Osteocyte (in vitro differentiated cells): ENCODE data around the gene PDGFC. TPM values are rescaled to one million over a fixed set of nuclear protein-coding genes. Genes with fewer than 3 reads are reported as not detected.

Experiments used
- DNase-seq: peaks from one replicate; pipeline ENCODE4 v3.0.0; 2021; ENCODE audit warnings: mixed read lengths; ENCODE audit not compliant: unreplicated experiment; ENCODE audit errors: extremely low spot score
- H3K27ac Mint-ChIP-seq: one replicate; pipeline ENCODE4 v1.8.0; 2021; ENCODE audit warnings: mild to moderate bottlenecking, mixed read lengths; ENCODE audit not compliant: unreplicated experiment
- H3K27me3 Mint-ChIP-seq: one replicate; pipeline ENCODE4 v1.8.0; 2021; ENCODE audit warnings: mixed read lengths; ENCODE audit not compliant: unreplicated experiment
- H3K36me3 Mint-ChIP-seq: one replicate; pipeline ENCODE4 v1.8.0; 2021; ENCODE audit warnings: mixed read lengths; ENCODE audit not compliant: unreplicated experiment
- H3K4me1 Mint-ChIP-seq: one replicate; pipeline ENCODE4 v1.8.0; 2021; ENCODE audit warnings: mixed read lengths; ENCODE audit not compliant: unreplicated experiment
- H3K4me3 Mint-ChIP-seq: one replicate; pipeline ENCODE4 v1.8.0; 2021; ENCODE audit warnings: mild to moderate bottlenecking, moderate library complexity, mixed read lengths; ENCODE audit not compliant: unreplicated experiment
- H3K9me3 Mint-ChIP-seq: one replicate; pipeline ENCODE4 v1.8.0; 2021; ENCODE audit warnings: mixed read lengths; ENCODE audit not compliant: unreplicated experiment
- total RNA-seq: library from RNA; stranded (reverse); gene quantifications from 2 replicates; pipeline ENCODE4 v1.2.1, GENCODE V29; 2021
- TF ChIP-seq, protein P1 (sequence below): fragments of 200-600 bp; sonication (generic); IDR thresholded peaks from 2 replicates; pipeline ENCODE4 v1.5.0; 2021; ENCODE audit warnings: antibody characterized with exemption, mild to moderate bottlenecking, moderate library complexity

The PDGFC gene
- total RNA-seq, 1 donor from 2014 or later = 25.4 TPM

DNA sequence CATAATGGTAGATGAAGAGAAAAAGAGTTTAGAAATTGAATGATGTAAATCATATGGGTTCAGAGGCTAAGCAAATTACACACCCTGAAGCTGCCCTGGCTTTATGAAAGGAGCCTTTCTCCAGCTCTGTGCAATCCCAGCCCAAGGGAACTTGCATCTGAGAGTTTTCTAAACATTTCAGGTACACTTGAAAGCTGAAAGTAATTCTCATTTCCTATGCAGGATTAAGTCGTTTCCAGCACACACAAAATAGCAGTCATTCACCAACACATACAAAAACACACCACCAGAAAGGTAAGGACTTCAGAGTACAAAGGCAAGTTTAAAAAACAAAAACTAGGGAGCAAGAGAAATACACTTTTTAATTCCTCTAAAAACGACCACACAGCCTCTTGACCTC, 1.7 kb downstream of the PDGFC start:
- Mint-ChIP-seq H3K4me1 (peaks cover 65% of the 10 kb centered on the region), H3K9me3 (no peaks in the 10 kb centered on the region), H3K27ac (peak overlapping the region; percentile 84), H3K27me3 (no peaks in the 10 kb centered on the region), H3K4me3 (peak overlapping the region; percentile 91), H3K36me3 (no peaks in the 10 kb centered on the region)
- TF ChIP-seq, protein P1, sequence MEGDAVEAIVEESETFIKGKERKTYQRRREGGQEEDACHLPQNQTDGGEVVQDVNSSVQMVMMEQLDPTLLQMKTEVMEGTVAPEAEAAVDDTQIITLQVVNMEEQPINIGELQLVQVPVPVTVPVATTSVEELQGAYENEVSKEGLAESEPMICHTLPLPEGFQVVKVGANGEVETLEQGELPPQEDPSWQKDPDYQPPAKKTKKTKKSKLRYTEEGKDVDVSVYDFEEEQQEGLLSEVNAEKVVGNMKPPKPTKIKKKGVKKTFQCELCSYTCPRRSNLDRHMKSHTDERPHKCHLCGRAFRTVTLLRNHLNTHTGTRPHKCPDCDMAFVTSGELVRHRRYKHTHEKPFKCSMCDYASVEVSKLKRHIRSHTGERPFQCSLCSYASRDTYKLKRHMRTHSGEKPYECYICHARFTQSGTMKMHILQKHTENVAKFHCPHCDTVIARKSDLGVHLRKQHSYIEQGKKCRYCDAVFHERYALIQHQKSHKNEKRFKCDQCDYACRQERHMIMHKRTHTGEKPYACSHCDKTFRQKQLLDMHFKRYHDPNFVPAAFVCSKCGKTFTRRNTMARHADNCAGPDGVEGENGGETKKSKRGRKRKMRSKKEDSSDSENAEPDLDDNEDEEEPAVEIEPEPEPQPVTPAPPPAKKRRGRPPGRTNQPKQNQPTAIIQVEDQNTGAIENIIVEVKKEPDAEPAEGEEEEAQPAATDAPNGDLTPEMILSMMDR = no peak
- DNase-seq = no peak

DNA sequence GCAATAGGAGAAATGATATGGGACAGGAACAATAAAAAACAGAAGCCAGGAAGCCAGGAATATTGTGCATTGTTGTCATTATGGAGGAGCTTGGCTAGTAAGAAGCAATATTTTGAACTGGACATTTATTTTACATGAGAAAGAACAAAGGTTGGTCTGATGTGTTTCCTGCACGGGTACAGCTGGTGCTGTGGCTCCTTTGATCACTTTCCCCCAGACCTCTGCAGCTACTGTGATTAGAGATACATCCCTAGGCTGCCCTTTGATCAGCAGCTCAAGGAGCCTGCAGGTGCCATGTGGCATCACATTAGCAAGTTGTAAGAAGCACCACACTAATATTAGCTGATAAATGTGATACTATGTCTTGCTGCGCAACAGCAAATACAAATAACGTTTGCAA, 2.5 kb downstream of the PDGFC start:
- no peaks in the 10 kb centered on the region for H3K27me3 Mint-ChIP-seq
- TF ChIP-seq, protein P1 = no peak
- H3K9me3 Mint-ChIP-seq = no peaks in the 10 kb centered on the region
- H3K4me3 Mint-ChIP-seq = peak overlapping the region; percentile 91
- H3K36me3 Mint-ChIP-seq = no peaks in the 10 kb centered on the region
- H3K4me1 Mint-ChIP-seq = peaks cover 58% of the 10 kb centered on the region
- DNase-seq = no peak
- H3K27ac Mint-ChIP-seq = peak overlapping the region; percentile 6

DNA sequence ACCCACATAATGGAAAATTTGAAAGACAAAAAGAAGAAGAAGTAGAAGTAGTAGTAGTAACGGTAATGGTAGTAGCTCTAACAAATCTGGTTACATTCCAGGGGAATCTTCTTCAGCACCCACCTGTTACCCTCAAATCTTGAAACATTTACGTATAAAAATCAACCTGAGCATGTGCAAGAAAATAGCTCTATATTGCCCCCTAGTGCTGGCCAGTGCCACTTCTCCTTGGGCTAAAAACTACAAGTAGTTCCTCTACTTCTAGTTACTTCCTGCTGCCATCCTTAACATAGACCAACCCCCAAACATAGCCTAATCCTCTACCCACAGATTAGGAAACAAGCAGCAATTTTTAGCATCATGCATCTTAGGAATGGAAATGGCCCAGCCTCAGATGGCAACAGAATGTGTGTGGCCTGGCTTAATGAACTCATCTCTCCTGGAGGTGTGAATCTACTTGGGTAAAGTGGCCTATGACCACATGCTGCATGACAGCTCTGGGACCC, 3.1 kb downstream of the PDGFC start:
- Mint-ChIP-seq H3K27me3 (no peaks in the 10 kb centered on the region), H3K27ac (no peak overlapping the region), H3K36me3 (no peaks in the 10 kb centered on the region), H3K4me1 (peaks cover 53% of the 10 kb centered on the region), H3K9me3 (no peaks in the 10 kb centered on the region), H3K4me3 (peak overlapping the region; percentile 91)
- TF ChIP-seq, protein P1 = peak; percentile 86
- no peak for DNase-seq

DNA sequence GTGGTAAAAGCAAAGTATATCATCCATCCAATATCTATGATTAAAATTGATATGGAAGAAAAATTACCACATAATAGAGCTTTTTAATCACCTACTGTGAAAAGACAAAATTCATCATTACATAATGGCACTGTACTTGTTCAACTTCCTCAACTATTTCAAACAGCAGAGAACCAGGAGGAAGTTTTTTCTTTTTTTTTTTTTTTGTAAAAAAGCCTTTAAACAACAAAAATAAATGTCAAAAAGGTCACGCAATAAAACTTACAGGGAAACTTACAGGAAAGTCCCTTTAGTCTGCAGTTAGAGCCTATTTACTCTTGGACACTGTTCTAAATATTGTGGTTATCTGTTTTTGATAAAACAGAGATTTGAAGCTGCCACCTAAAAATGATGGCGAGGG, 4.8 kb downstream of the PDGFC start:
- Mint-ChIP-seq H3K4me1 (peaks cover 52% of the 10 kb centered on the region), H3K27ac (no peak overlapping the region), H3K27me3 (no peaks in the 10 kb centered on the region), H3K4me3 (no peak overlapping the region), H3K9me3 (no peaks in the 10 kb centered on the region), H3K36me3 (no peaks in the 10 kb centered on the region)
- TF ChIP-seq, protein P1 = no peak
- DNase-seq = no peak

DNA sequence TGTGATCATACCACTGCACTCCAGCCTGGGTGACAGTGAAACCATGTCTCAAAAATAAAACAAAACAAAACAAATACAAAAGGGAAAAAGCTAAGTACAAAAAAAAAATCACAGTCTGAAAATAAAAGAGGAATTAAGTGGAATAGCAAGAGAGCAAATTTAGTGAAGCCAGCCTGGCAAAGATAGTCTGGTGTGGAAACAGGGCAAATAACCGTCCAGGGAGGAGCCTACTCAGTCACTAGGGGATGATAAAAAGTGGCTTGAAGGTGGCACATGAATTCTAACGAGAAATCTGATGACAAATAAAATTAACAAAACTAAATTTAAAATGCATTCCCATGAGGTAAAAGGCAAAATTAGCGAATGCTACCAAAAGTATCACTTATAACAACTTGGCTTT, 8.2 kb downstream of the PDGFC start:
- DNase-seq = no peak
- H3K36me3 Mint-ChIP-seq = no peaks in the 10 kb centered on the region
- H3K4me3 Mint-ChIP-seq = no peak overlapping the region
- H3K27ac Mint-ChIP-seq = no peak overlapping the region
- H3K27me3 Mint-ChIP-seq = no peaks in the 10 kb centered on the region
- peaks cover 59% of the 10 kb centered on the region for H3K4me1 Mint-ChIP-seq
- no peaks in the 10 kb centered on the region for H3K9me3 Mint-ChIP-seq
- TF ChIP-seq, protein P1 = no peak
